ENCODE results near the gene EDEM2.
"Not testable (repeated sequence)": the region's sequence is repeated elsewhere in the genome, so short reads cannot be mapped to it uniquely, and the experiment has no call there.

The EDEM2 gene

DNA sequence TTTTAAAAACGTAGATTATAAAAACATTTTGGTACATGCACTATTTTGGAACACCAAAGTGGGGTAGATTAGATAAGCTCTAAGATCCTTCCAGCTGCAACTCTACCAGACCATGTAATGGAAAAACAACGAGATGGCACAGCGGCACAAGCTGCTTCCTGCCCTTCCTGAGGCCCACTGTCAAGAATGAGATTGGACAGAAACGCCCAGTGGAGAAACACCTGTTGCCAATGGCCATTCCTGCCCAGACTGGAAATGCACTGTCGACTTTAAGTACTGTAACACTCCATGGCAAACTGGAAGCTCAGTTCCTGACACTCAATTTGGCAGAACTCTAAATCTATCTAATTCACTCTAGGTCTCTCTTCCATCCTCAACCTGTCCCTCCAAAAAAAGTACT, 21.4 kb downstream of the EDEM2 start:
- DNase-seq, result no peak

DNA sequence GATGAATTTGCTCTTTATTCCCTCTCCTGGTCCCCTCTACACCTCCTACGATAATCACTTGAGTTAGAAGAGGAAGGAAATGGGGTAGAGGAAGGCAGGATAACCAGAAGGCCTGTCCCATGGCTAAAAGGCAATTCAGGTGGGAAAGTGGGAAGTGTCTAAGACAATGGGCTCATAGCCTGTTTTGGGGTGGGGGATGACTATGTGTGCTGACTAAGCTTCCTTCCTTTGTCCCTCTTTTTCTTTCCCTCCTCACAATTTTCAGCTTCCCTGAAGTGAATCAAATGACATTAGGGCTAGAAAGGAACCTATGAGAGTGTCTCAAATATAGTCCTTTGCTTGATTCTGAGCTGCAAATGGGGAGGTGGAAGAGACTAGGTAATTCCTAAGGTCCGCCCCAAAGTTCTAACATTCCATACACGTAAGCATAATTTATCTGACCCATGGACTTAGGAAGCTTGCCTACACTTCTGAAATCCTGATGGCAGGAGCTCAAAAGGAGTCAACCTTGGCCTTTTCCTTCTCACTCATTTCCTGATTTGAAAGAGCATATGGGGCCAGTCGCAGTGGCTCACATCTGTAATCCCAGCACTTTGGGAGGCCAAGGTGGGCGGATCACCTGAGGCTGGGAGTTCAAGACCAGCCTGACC, 24.3 kb downstream of the EDEM2 start:
- DNase-seq, result no peak

DNA sequence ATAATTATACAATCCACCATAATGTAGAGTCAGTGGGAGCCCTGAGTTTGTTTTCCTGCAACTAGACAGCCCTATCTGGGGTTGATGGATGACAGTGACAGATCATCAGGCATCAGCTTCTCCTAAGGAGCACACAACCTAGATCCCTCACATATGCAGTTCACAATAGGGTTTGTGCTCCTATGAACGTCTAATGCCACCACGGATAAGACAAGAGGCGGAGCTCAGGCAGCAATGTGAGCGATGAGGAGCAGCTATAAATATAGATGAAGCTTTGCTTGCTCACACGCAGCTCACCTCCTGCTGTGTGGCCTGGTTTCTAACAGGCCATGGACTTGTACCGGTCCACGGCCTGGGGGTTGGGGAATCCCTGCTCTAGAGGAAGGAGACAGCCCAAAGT, 25.9 kb downstream of the EDEM2 start:
- DNase-seq, result no peak

DNA sequence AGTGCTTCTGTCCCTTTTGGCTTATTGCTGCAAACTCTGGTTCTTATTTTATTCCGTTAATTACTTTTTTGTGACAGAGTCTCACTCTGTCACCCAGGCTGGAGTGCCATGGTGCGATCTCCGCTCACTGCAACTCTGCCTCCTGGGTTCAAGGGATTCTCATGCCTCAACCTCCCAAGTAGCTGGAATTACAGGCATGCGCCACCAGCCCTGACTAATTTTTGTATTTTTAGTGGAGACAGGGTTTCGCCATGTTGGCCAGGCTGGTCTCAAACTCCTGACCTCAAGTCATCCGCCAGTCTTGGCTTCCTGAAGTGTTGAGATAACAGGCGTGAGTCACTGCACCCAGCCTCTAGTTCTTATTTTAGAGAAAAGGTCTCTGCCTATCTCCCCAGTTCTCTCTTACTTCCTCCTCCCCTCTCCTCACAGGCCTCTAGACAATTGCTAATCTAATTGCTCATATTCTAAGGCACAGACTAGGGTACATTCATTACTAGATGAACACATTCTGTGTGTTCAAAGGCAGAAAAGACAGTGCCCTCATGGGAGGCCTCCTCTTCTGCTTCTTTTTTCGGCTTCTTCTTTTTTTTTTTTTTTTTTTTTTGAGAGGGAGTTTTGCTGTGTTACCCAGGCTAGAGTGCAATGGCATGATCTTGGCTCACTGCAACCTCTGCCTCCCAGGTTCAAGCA, 27.0 kb downstream of the EDEM2 start:
- DNase-seq, result no peak

DNA sequence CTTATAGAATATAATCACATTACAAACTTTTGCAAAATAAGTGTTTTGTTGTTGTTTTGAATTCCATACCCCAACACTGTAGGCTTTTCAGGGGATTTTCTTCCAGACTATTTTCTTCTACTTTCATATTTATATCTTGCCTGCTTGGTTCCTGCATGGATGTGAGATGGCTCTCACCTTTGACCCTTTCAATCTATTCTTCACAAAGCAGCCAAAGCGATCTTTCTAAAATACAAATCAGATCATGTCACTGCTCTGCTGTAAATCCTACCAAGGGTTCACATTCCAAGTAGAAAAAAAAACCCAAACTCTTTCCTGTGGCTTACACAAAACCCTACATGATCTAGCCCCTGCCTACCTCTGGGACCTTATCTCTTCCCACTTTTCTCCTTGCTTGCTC, 29.5 kb downstream of the EDEM2 start:
- DNase-seq, result no peak

DNA sequence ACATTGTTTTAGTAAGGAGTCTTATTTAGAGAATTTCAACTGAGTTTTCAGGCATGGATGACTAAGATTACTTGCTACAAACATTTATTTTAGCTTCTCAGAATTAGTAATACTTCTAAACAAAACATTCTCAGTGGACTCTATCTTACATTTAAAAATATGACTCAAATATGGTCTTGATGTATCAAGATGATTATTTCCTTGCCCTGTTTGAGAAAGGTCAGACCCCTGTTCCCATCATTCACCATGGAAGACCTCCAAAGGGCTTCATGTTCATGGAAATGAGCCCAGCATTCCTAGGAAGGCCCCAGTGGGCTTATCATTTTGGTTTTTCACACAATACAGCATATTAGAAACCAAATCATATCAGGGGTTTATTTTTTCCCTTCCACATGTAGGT, 29.9 kb downstream of the EDEM2 start:
- DNase-seq, result no peak

DNA sequence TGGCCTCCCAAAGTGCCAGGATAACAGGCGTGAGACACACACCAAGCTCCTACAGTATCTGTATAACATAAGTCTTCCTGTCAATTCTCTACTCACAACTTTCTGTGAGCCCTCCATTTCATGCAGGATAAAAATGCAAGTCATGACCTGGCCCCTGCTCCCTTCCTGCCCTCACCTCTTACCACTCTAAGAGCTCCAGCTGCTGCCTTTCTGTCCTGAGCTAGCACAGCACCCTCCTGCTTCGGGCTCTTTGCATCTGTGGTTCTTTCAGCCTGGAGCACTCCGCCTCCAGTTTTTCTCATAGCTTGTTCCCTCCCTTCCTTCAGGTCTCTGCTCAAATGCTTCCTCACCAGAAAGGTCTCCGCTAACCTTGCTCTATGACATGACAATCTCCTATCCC, 30.9 kb downstream of the EDEM2 start:
- DNase-seq, result no peak

DNA sequence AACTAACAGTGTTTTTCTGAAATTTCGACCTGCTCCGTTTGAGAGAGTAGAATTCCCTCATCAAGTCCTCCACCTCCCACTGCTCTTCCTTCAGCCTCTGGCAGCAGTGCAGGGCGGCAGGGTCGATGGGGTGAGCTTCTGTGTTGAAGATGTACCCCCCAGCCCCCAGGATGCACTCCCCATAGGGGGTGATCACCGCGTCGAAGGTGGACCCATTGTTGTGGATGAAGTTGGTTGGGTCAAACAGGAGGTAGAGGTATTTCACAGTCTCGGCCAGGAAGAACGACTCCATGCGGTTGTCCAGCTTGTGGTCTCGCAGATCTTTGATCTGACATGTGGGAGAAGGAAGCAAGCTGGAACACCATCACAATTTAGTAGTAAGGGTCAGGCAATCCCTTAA, 31.5 kb downstream of the EDEM2 start:
- no peak for DNase-seq

DNA sequence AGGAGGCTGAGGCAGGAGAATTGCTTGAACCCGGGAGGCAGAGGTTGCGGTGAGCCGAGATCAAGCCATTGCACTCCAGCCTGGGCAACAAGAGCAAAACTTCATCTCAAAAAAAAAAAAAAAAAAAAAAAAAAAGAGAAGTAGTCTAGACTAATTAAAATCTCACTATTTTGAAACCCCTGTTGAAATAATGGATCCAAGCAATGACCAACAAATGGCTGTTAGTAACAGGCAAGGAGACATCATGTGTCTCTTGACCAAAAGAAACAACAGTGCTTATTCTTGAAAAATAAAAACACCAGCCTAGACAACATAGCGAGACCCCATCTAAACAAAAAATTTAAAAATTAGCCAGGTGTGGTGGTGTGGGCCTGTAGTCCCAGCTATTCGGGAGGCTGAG, 34.9 kb downstream of the EDEM2 start:
- DNase-seq, result not testable (repeated sequence)

DNA sequence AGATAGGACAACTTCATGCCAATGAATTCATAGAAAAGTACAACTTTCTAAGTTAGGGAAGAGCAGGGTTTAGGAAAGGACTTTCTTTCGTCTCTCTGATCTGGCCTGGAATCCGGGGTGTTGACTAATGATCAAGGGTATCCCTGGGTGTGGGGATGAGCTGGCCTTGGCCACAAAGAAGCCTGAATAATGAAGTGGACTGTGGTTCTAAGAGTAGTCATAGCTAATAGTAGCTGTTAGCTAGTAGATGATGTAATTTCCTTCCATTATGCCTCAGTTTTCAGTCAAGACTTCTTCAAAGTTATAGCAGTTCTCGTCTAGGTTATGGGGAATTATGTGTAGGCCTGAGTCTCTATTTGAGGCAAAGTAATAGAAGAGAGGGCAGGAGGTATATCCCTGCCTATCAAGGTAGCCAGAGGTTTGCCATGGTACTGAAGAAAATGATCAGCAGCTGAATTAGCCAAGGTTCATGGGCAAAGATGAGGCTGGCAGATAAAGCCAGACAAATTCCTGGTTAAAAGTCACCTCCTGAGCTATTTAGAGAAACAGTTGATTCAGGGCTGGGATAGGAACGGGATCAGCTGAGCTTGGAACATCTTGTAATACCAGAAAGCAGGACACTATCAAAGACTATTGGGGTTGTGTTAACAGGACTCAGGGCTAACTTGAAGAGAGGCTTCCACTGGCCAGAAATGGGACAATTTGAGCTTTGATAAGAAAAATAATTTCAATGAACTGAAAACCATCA, 35.8 kb downstream of the EDEM2 start:
- DNase-seq, result no peak

DNA sequence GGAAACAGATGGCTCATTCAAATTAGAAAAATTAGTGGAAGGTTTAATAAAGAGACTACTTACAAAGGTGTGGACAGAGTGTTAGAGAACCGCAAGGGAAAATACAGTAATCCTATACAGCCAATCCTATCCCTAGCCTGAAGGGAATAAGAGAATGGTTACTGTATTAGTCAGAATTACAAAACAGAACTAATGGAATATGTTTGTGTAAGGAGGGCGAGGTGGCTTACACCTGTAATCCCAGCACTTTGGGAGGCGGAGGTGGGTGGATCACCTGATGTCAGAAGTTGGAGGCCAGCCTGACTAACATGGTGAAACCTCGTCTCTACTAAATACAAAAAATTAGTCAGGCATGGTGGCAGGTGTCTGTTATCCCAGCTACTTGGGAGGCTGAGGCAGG, 38.2 kb downstream of the EDEM2 start:
- no peak for DNase-seq

DNA sequence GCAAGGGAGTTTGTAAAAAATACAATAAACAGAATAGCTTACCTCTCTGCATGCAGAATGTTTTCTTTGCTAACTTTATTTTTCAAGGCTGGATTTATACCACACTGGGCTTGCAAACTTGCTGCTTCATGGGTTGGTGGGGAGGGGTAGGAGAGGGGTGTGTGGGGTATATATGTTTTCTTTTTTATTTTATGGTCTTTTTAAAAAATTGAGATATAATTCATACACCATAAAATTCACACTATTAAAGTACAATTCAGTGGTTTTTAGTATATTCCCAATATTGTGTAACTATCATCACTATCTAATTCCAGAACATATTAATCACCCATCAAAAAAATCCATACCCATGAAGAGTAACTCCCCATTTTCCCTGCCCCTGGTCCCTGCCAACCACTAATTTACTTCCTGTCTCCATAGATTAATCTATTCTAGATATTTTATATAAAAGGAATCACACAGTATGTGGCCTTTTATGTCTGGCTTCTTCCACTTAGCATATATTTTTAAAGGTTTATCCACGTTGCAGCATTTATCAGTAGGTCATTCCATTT, 40.2 kb downstream of the EDEM2 start:
- DNase-seq, result no peak

DNA sequence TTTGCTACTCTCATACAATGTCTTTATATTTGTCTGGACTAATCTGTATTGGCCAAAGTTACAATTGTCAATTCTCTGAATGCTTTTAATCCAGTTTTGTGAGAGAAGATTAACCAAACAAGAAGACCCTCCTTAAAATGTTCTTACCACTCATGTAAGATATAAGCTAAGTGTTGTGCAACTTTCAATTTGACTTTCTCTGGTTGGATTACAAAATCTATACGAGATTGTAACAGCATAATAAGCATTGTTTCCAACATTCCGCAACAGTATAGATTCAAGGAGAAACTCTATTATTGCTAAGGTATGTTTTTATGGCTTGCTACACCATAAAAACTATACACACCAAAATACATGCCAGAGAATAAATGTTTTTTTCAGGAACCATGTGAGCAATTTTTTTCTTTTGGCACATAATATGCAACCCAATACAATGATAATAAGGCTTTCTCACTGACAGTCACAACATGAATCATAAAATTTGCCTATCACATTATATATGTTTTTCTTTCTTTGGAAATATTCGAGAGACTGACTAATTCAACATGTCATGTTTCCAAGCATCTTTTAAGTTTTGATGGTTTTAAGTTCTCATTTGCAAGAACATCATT, 42.3 kb downstream of the EDEM2 start:
- no peak for DNase-seq

DNA sequence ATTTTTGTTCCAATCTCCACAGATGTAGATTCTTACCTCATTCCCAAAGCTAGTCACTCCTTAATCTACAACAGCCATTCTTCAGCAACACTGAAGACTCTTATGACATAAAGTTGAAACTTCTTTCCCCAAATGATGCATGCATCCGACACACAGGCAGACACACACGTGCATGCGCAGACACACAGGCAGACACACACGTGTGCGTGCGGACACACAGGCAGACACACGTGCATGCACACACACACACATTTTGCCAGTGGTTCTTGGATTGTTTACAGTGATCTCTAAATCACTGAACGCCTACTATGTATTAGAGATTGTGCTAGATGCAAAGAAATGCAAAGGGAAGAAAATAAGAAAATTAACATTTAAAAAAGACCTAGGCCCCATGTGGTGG, 45.5 kb downstream of the EDEM2 start:
- no peak for DNase-seq

DNA sequence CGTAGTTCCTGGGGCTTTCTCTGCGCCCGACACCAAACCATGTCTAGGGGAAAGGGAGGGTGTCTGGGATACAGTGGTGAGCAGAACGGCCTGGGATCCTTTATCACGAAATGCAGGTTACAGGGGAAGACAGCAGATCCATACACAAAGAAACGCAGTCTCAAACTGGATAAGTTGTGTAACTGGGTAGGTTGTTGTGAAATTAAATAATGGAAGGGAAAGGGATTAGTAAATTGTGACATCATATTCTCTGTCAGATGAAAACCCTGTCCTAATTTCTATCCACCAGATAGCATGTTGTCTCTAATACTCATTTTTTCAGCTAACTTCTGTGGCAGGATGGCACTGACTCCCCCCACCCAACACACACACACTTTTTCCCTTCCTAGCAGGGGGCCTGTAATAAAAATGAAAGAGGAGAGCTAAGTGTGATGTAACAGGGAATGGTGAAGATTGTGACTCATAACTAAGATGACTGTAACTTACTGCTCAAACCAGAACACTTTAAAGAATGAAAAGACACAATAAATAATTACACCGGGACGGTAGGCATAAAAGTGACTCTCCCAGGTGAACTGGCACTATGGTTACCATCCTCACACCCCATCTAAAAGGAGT, 53.8 kb downstream of the EDEM2 start:
- DNase-seq, result no peak

DNA sequence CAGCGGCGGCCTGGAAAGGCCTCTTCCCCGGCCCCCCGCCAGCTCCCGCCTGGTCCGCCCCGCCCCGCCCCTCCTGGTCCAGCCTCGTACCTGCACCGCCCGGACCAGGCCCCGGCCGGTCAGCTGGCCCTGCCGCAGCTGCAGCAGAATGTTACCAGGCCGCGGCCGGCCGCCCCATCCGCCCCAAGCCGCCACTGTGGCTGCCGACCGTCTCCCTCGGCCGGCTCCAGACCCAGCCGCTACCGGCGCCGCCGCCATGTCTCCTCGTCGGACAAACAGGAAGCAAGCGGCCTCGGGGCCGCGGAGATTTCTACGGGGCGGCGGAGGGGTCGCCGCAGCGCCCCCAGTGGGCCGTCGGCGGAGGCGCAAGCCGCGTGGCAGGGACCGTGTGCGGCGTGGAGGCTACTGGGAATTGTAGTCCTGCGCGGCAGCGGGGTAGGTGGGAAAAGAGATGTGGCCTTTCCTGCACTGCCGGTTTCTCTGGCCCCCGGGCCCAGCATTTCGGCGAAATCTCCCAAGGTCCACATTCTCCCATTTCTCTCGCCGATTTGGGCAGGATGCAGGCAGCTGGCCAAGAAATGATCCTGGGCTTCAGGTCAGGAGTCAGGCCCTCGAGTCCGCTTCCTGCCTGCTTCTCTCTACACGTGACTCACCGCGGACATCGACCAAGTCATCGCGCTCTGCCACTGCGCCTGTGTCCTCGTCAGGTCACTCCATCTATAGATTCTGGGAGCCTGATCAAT, 54.4 kb downstream of the EDEM2 start, which contains the start of gene TRPC4AP:
TRPC4AP (minus strand) TSS at position 284 of the 743 bp plus-strand sequence; CDS start at position 258, 26 bp downstream.
- peak; percentile 84 for DNase-seq

DNA sequence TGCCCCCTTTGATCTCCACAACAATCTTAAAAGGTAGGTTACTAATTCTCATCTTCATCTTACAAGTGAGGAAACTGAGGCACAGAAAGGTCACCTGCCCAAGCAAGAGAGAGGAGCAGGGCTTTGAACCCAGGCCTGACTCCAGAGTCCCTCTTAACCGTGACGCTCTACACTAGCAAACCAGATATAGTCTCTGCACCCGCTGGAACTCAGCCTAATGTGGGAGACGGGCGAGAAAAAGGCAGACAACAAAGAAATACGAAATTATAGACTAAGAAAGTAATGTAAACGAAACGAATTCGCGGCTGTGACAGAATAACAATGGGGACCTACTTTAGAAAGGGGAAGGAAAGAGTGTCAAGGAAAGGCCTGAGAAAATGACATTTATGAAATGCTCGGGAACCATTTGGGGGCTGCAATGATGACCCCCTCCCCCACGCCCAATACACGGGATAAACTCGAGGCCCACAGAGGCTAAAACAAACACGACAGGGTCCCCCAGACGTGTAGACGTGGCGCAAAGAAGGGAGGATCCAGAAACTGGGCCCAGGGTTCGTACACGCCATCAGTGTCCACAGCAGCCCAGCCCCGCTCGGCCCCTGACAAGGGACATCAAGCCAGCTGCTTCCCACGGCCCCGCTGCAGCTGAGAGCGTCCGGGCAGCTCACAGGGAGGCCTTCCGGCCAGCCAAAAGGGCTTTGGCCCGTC, 55.2 kb downstream of the EDEM2 start:
- no peak for DNase-seq

DNA sequence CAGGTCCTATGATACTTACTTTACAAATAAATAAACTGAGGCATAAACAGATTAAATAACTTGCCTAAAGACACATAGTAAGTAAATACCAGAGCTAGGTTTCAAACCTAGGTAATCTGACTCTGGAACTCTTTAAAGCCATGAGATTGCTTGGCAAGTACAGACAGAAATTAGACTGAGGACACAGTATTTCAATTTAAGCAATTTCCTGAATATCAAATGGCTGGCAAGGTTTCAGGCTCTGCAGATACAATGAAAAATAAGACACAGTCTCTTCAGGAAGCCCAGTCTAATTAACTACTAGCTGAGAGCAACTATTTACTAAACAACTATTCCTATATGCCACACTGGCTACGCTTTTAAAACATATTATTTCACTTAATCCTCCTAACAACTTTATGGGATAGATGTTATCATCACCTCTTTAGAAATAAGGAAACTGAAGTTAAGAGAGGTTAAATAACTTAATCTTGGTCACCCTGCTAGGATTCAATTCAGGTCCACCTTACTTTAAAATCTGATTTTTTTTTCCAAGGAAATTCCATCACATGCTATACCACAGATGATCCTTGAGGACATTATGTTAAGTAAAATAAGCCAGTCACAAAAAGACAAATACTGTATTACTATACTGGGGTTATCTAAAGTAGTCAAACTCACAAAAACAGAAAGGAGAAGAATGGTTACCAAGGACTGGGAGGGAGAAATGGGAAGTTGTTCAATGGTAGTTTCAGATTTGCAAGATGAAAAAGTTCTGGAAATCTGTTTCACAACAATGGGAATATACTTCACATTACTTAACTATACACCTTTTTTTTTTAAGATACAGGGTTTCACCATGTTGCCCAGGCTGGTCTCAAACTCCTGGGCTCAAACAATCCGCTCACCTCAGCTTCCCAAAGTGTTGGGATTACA, 58.6 kb downstream of the EDEM2 start:
- no peak for DNase-seq

DNA sequence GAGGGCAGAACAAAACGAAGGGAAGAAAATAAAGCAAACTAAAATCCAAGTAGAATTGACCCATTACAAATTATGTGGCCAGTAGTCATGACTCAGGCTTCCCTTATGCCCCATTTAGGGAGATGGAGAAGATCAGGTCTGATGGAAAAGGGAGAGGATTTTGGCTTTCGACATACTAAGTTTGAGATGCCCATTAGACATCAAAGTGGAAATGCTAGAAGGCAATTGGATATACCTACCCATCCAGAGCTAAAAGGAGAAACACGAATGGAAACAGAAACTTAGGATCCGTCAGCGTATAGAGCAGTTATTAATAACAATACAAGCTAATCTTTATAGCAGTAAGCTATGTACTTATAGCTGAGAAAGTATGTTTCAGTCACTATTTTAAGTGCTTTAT, 59.3 kb downstream of the EDEM2 start:
- DNase-seq, result no peak

DNA sequence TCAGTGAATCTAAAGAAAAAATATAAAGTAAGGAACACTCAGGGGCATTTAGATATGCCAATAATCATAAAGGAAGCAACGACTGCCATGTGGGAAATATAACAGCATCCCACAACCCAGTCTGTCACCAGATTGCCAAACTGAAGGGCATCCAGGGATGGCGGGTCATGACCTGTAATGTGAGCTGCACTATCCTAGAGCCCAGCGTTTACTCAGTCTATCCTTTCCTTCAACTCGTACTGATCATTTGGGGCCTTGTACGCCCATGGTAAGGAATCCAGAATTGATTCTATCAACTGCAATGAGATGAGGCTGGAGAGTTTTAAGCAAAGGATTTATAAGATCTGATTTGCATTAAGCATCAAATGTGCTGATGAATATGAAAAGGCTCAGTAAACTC, 59.8 kb downstream of the EDEM2 start:
- DNase-seq, result no peak
